ENCODE measurements around the gene PRKG2. TPM values are rescaled to one million over a fixed set of nuclear protein-coding genes. Genes with fewer than 3 reads are reported as not detected.

Gene PRKG2
- total RNA-seq, 5 donors from 2014 or later (not counting 1 experiment from before 2014, with no cell fraction given): 0.49 to 2.9 (median 0.98) TPM

DNA sequence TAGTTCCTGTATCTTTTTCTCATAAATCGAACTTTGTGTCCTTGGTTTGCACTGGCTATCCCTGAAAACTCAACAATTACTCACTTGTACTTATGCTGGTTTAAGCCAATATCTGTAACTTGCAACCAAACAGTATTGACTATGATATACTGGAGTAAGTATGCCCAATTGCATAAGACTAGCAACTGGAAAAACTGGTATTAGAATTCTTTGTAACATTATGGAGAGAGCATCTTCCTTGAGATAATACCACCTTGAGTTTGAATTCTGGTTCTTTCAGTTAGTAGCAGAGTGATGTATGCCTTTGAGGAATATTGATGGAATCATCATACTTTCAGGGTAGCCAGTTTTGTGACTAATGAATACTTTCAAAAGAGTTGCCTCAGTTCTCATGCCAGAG is 156.4 kb downstream of the PRKG2 start:
- POLR2A ChIA-PET: no interaction called here
- DNase-seq (no peak), ATAC-seq (replicated peaks in 1 of 4) (no peak)
- Mint-ChIP-seq H3K27me3 (peaks cover 13 to 24% of the 10 kb centered on the region in 2 donors), H3K4me1 (no peaks in the 10 kb centered on the region), H3K27ac (no peak overlapping the region), H3K36me3 (no peaks in the 10 kb centered on the region), H3K9me3 (no peaks in the 10 kb centered on the region), H3K4me3 (no peak overlapping the region)
- CTCF ChIA-PET: interaction anchor here in 1 of 2 donors (2.0 kb wide), 1 partner anchor 11 kb away, joined by 7 read pairs; no protein-coding TSS in a partner anchor
- no peaks in the 10 kb centered on the region for H3K36me3 ChIP-seq (ENCODE audit: control insufficient read depth in 2 of 2, extremely low read depth in 1 of 2, insufficient read depth in 1 of 2, low read length in 1 of 2)
- no peak overlapping the region for H3K4me3 ChIP-seq (ENCODE audit: control insufficient read depth in 1 of 2, extremely low read depth in 1 of 2, low read length in 1 of 2)
- H3K27me3 ChIP-seq (replicated peaks in 1 of 2; ENCODE audit: control insufficient read depth in 2 of 2, extremely low read depth in 1 of 2, insufficient read depth in 2 of 2, low read length in 1 of 2): no peaks in the 10 kb centered on the region
- no peaks in the 10 kb centered on the region for H3K4me1 ChIP-seq (ENCODE audit: control insufficient read depth in 1 of 2, extremely low read depth in 1 of 2, insufficient read depth in 2 of 2, low read length in 2 of 2)
- WGBS (ENCODE audit: insufficient coverage): no CpG with 5 or more reads among the region's 1 CpG
- no peak overlapping the region for H3K27ac ChIP-seq (ENCODE audit: low read length)
- H3K9me3 ChIP-seq: no peaks in the 10 kb centered on the region

DNA sequence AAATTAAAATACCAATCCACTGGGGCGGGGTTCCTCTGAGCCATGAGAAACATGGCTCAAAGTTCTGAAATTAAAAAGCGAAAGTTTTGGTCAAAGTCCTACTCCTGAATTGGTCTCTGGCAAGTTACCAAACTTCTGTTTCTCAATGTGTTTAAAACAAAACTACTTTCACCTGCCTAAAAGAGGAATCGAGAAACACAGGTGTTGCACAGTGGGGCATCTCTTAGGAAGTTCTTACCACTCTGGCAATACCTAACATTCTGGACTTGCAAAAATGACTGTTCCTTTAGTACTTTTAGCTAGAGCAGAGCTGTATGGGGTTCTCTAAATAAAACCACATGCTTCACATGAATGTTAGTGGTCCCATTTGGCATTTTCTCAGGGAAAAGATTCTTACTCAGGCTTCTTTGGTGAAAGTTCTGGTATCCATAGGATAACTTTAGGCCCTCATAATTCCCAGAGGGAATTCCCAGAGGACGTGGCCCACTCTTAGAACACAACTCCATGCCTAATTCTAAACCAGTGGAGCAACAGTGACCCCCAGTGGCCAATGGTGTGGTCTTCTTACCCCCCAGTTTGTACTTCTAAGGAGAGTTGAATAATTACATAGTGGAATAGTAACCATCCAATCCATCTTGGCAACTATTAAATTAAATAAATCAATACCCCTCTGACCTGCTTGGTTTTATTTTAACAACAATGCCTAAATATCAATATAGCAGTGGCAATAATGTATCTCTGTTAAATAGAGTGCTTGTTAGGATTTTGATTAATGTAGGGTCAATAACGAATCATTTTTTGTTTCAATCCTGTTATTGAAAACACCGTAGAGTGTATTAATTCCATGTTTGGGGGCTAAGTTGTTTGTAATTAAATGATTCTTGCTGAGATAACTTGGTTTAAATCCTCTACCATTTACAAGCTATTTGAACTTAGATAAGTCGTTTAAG is 162.6 kb downstream of the PRKG2 start:
- Histone ChIP-seq H3K27ac (ENCODE audit: low read length) (no peak overlapping the region), H3K27me3 (replicated peaks in 1 of 2; ENCODE audit: control insufficient read depth in 2 of 2, extremely low read depth in 1 of 2, insufficient read depth in 2 of 2, low read length in 1 of 2) (no peaks in the 10 kb centered on the region), H3K36me3 (ENCODE audit: control insufficient read depth in 2 of 2, extremely low read depth in 1 of 2, insufficient read depth in 1 of 2, low read length in 1 of 2) (no peaks in the 10 kb centered on the region), H3K4me3 (ENCODE audit: control insufficient read depth in 1 of 2, extremely low read depth in 1 of 2, low read length in 1 of 2) (no peak overlapping the region), H3K9me3 (no peaks in the 10 kb centered on the region), H3K4me1 (ENCODE audit: control insufficient read depth in 1 of 2, extremely low read depth in 1 of 2, insufficient read depth in 2 of 2, low read length in 2 of 2) (no peaks in the 10 kb centered on the region)
- no peaks in the 10 kb centered on the region for H3K36me3 Mint-ChIP-seq
- peaks cover 7 to 10% of the 10 kb centered on the region in 2 donors for H3K27me3 Mint-ChIP-seq
- ATAC-seq (replicated peaks in 1 of 4) (peak in 1 of 4 experiments; percentile 62), DNase-seq (peak in 29 of 35 experiments; percentile 6 to 63 (median 32))
- H3K4me1 Mint-ChIP-seq: peaks cover 0 to 2% (median 0%) of the 10 kb centered on the region in 3 donors
- WGBS (ENCODE audit: insufficient coverage): 86% methylated on average over 1 of the region's 7 CpGs
- ChIA-PET CTCF (interaction anchor here (0.6 to 1.7 kb wide), 8 partner anchors 11 to 1766 kb away, joined by 3 to 9 read pairs (median 5); no protein-coding TSS in a partner anchor), POLR2A (interaction anchor here in 1 of 2 donors (0.6 to 0.7 kb wide), 2 partner anchors 69 to 690 kb away, joined by 3 to 4 read pairs; no protein-coding TSS in a partner anchor)
- no peak overlapping the region for H3K27ac Mint-ChIP-seq
- no peaks in the 10 kb centered on the region for H3K9me3 Mint-ChIP-seq
- no peak overlapping the region for H3K4me3 Mint-ChIP-seq

DNA sequence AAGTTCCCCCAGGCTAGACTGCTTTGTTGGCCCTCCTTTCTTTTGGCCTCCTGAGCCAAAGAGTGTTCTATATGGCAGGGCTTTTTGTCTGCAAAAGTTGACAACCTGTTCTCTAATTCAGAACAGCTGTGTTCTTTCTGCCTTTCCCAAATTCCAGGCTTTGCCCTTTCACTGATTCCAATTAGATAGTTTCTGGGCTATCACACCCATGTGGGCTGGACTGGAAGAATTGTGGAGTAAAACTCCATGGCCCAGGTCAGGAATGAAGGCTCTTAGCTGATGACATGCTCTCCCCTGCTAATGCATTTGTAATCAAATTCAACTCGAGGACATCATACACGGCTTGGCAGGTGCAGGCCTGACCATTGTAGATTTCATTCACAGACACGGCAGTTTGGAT is 165.1 kb downstream of the PRKG2 start:
- DNase-seq: no peak
- POLR2A ChIA-PET: interaction anchor here in 1 of 2 donors (0.7 kb wide), 1 partner anchor 711 kb away, joined by 5 read pairs; no protein-coding TSS in a partner anchor

DNA sequence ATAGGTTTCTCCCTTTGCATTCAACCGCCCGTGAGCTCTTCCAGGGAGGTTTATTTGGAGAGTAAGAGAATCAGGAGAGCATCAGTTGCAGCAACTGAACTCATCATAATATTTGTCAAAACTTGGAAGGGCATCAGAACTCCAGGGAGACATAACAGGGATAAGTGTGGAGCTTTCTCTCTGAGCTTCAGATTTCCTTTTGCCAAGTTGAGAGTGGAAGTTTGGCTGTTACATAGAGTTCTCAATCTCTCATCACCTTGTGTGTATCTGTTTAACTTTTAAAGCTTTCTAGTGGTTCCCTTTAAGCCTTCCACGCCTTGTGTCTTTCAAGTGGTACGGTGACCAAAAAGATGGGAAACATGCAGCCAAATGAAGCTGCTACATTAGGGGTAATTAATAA is 165.7 kb downstream of the PRKG2 start:
- H3K4me3 Mint-ChIP-seq: no peak overlapping the region
- Histone ChIP-seq H3K27me3 (replicated peaks in 1 of 2; ENCODE audit: control insufficient read depth in 2 of 2, extremely low read depth in 1 of 2, insufficient read depth in 2 of 2, low read length in 1 of 2) (peaks cover 2 to 4% of the 10 kb centered on the region in 2 experiments), H3K4me1 (ENCODE audit: control insufficient read depth in 1 of 2, extremely low read depth in 1 of 2, insufficient read depth in 2 of 2, low read length in 2 of 2) (no peaks in the 10 kb centered on the region), H3K9me3 (no peaks in the 10 kb centered on the region), H3K36me3 (ENCODE audit: control insufficient read depth in 2 of 2, extremely low read depth in 1 of 2, insufficient read depth in 1 of 2, low read length in 1 of 2) (no peaks in the 10 kb centered on the region), H3K27ac (ENCODE audit: low read length) (no peak overlapping the region), H3K4me3 (ENCODE audit: control insufficient read depth in 1 of 2, extremely low read depth in 1 of 2, low read length in 1 of 2) (no peak overlapping the region)
- H3K4me1 Mint-ChIP-seq: peaks cover 0 to 2% (median 0%) of the 10 kb centered on the region in 3 donors
- no peak overlapping the region for H3K27ac Mint-ChIP-seq
- ChIA-PET POLR2A (no interaction called here), CTCF (interaction anchor here (1.0 to 1.7 kb wide), 3 partner anchors 10 to 683 kb away, joined by 3 to 6 read pairs (median 3); no protein-coding TSS in a partner anchor)
- H3K27me3 Mint-ChIP-seq: peaks cover 21 to 26% of the 10 kb centered on the region in 2 donors
- no peak for DNase-seq
- no peaks in the 10 kb centered on the region for H3K36me3 Mint-ChIP-seq
- no CpG with 5 or more reads among the region's 4 CpGs for WGBS (ENCODE audit: insufficient coverage)
- no peaks in the 10 kb centered on the region for H3K9me3 Mint-ChIP-seq
- ATAC-seq (replicated peaks in 1 of 4): no peak

More for the DNA sequence above, 165.1 kb downstream of the PRKG2 start:
- no peak overlapping the region for H3K27ac ChIP-seq (ENCODE audit: low read length)
- H3K27ac Mint-ChIP-seq: no peak overlapping the region
- H3K36me3 Mint-ChIP-seq: no peaks in the 10 kb centered on the region
- no peaks in the 10 kb centered on the region for H3K36me3 ChIP-seq (ENCODE audit: control insufficient read depth in 2 of 2, extremely low read depth in 1 of 2, insufficient read depth in 1 of 2, low read length in 1 of 2)
- H3K27me3 ChIP-seq (replicated peaks in 1 of 2; ENCODE audit: control insufficient read depth in 2 of 2, extremely low read depth in 1 of 2, insufficient read depth in 2 of 2, low read length in 1 of 2): peaks cover under 1 to 4% of the 10 kb centered on the region in 2 experiments
- H3K4me1 ChIP-seq (ENCODE audit: control insufficient read depth in 1 of 2, extremely low read depth in 1 of 2, insufficient read depth in 2 of 2, low read length in 2 of 2): no peaks in the 10 kb centered on the region
- H3K9me3 Mint-ChIP-seq: no peaks in the 10 kb centered on the region
- CTCF ChIA-PET: interaction anchor here (0.7 to 1.7 kb wide), 4 partner anchors 10 to 684 kb away, joined by 3 to 6 read pairs (median 3); no protein-coding TSS in a partner anchor
- no peaks in the 10 kb centered on the region for H3K9me3 ChIP-seq
- H3K4me3 ChIP-seq (ENCODE audit: control insufficient read depth in 1 of 2, extremely low read depth in 1 of 2, low read length in 1 of 2): no peak overlapping the region
- no peak for ATAC-seq (replicated peaks in 1 of 4)
- H3K4me1 Mint-ChIP-seq: peaks cover 0 to 2% (median 0%) of the 10 kb centered on the region in 3 donors
- 74% methylated on average over 2 of the region's 3 CpGs for WGBS (ENCODE audit: insufficient coverage)
- no peak overlapping the region for H3K4me3 Mint-ChIP-seq
- H3K27me3 Mint-ChIP-seq: peaks cover 17 to 26% of the 10 kb centered on the region in 2 donors

DNA sequence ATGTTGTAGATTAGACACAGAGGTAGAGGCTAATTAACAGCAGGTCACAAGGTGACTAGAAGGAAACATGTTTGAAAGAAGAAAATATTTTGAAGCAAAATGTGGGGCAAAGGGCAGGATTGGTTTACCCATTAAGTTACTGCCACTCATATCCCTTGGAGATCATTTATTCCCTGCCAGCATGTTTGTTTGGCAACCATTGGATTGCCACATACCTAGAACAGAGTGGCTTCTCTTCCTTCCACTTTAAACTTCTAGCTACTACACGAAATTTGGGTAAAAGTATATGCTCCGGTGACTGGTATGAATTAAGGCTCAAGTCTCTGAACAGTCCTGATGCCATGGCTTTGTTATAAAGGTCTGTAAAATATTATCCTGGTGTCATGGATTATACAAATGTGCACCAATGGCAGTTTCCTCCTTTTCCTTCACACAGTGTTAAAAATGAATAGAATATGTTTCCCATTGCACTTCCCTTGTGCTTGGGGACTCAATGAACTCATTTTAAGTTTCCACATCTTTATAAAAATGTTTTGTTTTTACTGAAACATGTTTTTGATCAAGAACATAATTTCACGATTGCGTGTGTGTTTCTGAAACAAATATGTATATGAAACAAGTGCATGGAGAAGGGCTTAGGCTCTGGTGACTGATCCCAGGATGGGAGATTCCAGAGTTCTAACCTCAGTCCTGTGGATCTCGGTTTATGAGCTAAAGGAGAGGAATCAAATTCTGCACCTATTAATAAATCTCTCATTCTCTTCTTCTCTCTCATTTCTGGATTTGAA is 172.2 kb downstream of the PRKG2 start:
- Histone ChIP-seq H3K4me1 (ENCODE audit: control insufficient read depth in 1 of 2, extremely low read depth in 1 of 2, insufficient read depth in 2 of 2, low read length in 2 of 2) (no peaks in the 10 kb centered on the region), H3K36me3 (ENCODE audit: control insufficient read depth in 2 of 2, extremely low read depth in 1 of 2, insufficient read depth in 1 of 2, low read length in 1 of 2) (no peaks in the 10 kb centered on the region), H3K27ac (ENCODE audit: low read length) (no peak overlapping the region), H3K9me3 (no peaks in the 10 kb centered on the region), H3K27me3 (replicated peaks in 1 of 2; ENCODE audit: control insufficient read depth in 2 of 2, extremely low read depth in 1 of 2, insufficient read depth in 2 of 2, low read length in 1 of 2) (peaks cover 2 to 4% of the 10 kb centered on the region in 2 experiments), H3K4me3 (ENCODE audit: control insufficient read depth in 1 of 2, extremely low read depth in 1 of 2, low read length in 1 of 2) (no peak overlapping the region)
- ATAC-seq (replicated peaks in 1 of 4) (no peak), DNase-seq (no peak)
- ChIA-PET POLR2A (no interaction called here), CTCF (interaction anchor here (0.6 to 1.6 kb wide), 5 partner anchors 10 to 681 kb away, joined by 3 to 5 read pairs (median 3); no protein-coding TSS in a partner anchor)
- no peak overlapping the region for H3K4me3 Mint-ChIP-seq
- H3K36me3 Mint-ChIP-seq: no peaks in the 10 kb centered on the region
- H3K4me1 Mint-ChIP-seq: no peaks in the 10 kb centered on the region
- no peaks in the 10 kb centered on the region for H3K9me3 Mint-ChIP-seq
- H3K27ac Mint-ChIP-seq: no peak overlapping the region
- H3K27me3 Mint-ChIP-seq: peaks cover 24 to 26% of the 10 kb centered on the region in 2 donors
- WGBS (ENCODE audit: insufficient coverage): no CpG with 5 or more reads among the region's 5 CpGs

All from T-cell (primary cell).